Astrocyte (in vitro differentiated cells and primary cell): ENCODE measurements around the gene TTLL5. TPM values are rescaled to one million over a fixed set of nuclear protein-coding genes. Genes with fewer than 3 reads are reported as not detected.

Source experiments
- DNase-seq: peaks from one replicate; pipeline ENCODE4 v3.0.0-alpha.2; 2010; ENCODE audit warnings: low read depth
- FAIRE-seq: peaks from 2 replicates; lab custom pipeline; 2011; peaks lifted over from hg19 to GRCh38; lab: Jason Lieb, UNC
- H2AFZ ChIP-seq: 2 replicates; pipeline ENCODE4 v1.6.0; 2012; ENCODE audit warnings: low read depth, low read length, inconsistent platforms
- H3K27ac ChIP-seq: 2 replicates; pipeline ENCODE4 v1.5.1; 2011; ENCODE audit warnings: low read depth, low read length, inconsistent platforms
- H3K27me3 ChIP-seq: 2 replicates; pipeline ENCODE4 v1.6.0; 2011; ENCODE audit warnings: low read length, inconsistent platforms; ENCODE audit not compliant: insufficient read depth
- H3K36me3 ChIP-seq: 2 replicates; pipeline ENCODE4 v1.5.1; 2011; ENCODE audit warnings: low read length, inconsistent platforms; ENCODE audit not compliant: insufficient read depth
- H3K4me1 ChIP-seq: 2 replicates; pipeline ENCODE4 v1.5.1; 2011; ENCODE audit warnings: low read length, inconsistent platforms; ENCODE audit not compliant: insufficient read depth
- H3K4me2 ChIP-seq: 2 replicates; pipeline ENCODE4 v1.6.0; 2012; ENCODE audit warnings: low read length, inconsistent platforms
- H3K4me3 ChIP-seq: 2 replicates; pipeline ENCODE4 v1.5.1; 2011; ENCODE audit warnings: low read depth, mild to moderate bottlenecking, low read length, inconsistent platforms; ENCODE audit not compliant: insufficient read depth
- H3K79me2 ChIP-seq: 2 replicates; pipeline ENCODE4 v1.6.0; 2012; ENCODE audit warnings: mild to moderate bottlenecking, low read length, inconsistent platforms; ENCODE audit not compliant: insufficient read depth
- H3K9ac ChIP-seq: 2 replicates; pipeline ENCODE4 v1.6.0; 2012; ENCODE audit warnings: mild to moderate bottlenecking, low read length, inconsistent platforms
- H3K9me3 ChIP-seq: 2 replicates; pipeline ENCODE4 v1.5.1; 2012; ENCODE audit warnings: low read depth, mild to moderate bottlenecking, low read length, inconsistent platforms; ENCODE audit not compliant: insufficient read depth
- H4K20me1 ChIP-seq: 2 replicates; pipeline ENCODE4 v1.6.0; 2012; ENCODE audit warnings: low read length, inconsistent platforms; ENCODE audit not compliant: insufficient read depth
- H3K27ac Mint-ChIP-seq: one replicate; pipeline ENCODE4 v1.8.0; 2021; ENCODE audit warnings: mild to moderate bottlenecking, mixed read lengths; ENCODE audit not compliant: unreplicated experiment
- H3K27me3 Mint-ChIP-seq: one replicate; pipeline ENCODE4 v1.8.0; 2021; ENCODE audit warnings: low read depth, mixed read lengths; ENCODE audit not compliant: unreplicated experiment
- H3K36me3 Mint-ChIP-seq: one replicate; pipeline ENCODE4 v1.8.0; 2021; ENCODE audit warnings: low read depth, mixed read lengths; ENCODE audit not compliant: unreplicated experiment
- H3K4me1 Mint-ChIP-seq: one replicate; pipeline ENCODE4 v1.8.0; 2021; ENCODE audit warnings: low read depth, mixed read lengths; ENCODE audit not compliant: unreplicated experiment
- H3K4me3 Mint-ChIP-seq: one replicate; pipeline ENCODE4 v1.8.0; 2021; ENCODE audit warnings: mild to moderate bottlenecking, moderate library complexity, mixed read lengths; ENCODE audit not compliant: unreplicated experiment
- H3K9me3 Mint-ChIP-seq: one replicate; pipeline ENCODE4 v1.8.0; 2021; ENCODE audit warnings: mild to moderate bottlenecking, mixed read lengths; ENCODE audit not compliant: unreplicated experiment
- EZH2 ChIP-seq: IDR thresholded peaks from 2 replicates; pipeline ENCODE4 v1.6.1; 2012; ENCODE audit warnings: mild to moderate bottlenecking, low read length, inconsistent platforms; ENCODE audit not compliant: insufficient read depth
- total RNA-seq: library from RNA; stranded (reverse); gene quantifications from 2 replicates; pipeline ENCODE4 v1.2.1, GENCODE V29; 2021
- TF ChIP-seq, protein P1 (sequence below): IDR thresholded peaks from 2 replicates; pipeline ENCODE4 v1.5.1; 2011; ENCODE audit warnings: low read depth, mild to moderate bottlenecking, inconsistent platforms, low read length, moderate library complexity; ENCODE audit not compliant: insufficient read depth

TTLL5 gene
- total RNA-seq, 1 donor from 2014 or later, result 24.0 TPM

DNA sequence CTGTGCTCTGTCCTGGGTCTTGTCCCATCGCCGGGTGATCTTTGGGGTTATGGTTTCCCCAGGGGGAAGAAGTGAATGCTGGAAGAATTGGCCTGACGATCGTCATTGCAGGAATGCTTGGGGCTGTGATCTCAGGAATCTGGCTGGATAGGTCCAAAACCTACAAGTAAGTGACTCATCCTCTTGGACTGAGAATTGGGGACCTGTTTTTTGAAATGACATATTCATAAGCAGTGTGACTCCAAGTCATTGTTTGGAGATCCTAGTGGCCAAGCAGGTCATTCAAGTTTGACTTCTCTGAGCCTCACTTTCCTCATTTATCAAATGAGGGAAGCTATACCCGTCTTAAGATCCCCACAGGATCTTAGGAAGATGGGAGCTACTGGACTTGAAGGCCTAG is 26.2 kb upstream of the TTLL5 start:
- Histone ChIP-seq H2AFZ (no peak overlapping the region), H3K79me2 (no peaks in the 10 kb centered on the region), H3K4me3 (no peak overlapping the region), H3K27ac (no peak overlapping the region), H3K4me1 (peaks cover 3% of the 10 kb centered on the region), H3K9ac (no peak overlapping the region), H3K27me3 (peaks cover 5% of the 10 kb centered on the region), H3K36me3 (no peaks in the 10 kb centered on the region), H4K20me1 (no peaks in the 10 kb centered on the region), H3K9me3 (no peaks in the 10 kb centered on the region), H3K4me2 (no peak overlapping the region)
- TF ChIP-seq, protein P1, sequence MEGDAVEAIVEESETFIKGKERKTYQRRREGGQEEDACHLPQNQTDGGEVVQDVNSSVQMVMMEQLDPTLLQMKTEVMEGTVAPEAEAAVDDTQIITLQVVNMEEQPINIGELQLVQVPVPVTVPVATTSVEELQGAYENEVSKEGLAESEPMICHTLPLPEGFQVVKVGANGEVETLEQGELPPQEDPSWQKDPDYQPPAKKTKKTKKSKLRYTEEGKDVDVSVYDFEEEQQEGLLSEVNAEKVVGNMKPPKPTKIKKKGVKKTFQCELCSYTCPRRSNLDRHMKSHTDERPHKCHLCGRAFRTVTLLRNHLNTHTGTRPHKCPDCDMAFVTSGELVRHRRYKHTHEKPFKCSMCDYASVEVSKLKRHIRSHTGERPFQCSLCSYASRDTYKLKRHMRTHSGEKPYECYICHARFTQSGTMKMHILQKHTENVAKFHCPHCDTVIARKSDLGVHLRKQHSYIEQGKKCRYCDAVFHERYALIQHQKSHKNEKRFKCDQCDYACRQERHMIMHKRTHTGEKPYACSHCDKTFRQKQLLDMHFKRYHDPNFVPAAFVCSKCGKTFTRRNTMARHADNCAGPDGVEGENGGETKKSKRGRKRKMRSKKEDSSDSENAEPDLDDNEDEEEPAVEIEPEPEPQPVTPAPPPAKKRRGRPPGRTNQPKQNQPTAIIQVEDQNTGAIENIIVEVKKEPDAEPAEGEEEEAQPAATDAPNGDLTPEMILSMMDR, result no peak
- TF ChIP-seq EZH2, result no peak
- no peak for DNase-seq
- H3K36me3 Mint-ChIP-seq, result peaks cover 18% of the 10 kb centered on the region
- no peak for FAIRE-seq
- H3K27me3 Mint-ChIP-seq, result no peaks in the 10 kb centered on the region
- no peak overlapping the region for H3K27ac Mint-ChIP-seq
- H3K4me3 Mint-ChIP-seq, result no peak overlapping the region
- H3K4me1 Mint-ChIP-seq, result peaks cover 25% of the 10 kb centered on the region
- H3K9me3 Mint-ChIP-seq, result no peaks in the 10 kb centered on the region

DNA sequence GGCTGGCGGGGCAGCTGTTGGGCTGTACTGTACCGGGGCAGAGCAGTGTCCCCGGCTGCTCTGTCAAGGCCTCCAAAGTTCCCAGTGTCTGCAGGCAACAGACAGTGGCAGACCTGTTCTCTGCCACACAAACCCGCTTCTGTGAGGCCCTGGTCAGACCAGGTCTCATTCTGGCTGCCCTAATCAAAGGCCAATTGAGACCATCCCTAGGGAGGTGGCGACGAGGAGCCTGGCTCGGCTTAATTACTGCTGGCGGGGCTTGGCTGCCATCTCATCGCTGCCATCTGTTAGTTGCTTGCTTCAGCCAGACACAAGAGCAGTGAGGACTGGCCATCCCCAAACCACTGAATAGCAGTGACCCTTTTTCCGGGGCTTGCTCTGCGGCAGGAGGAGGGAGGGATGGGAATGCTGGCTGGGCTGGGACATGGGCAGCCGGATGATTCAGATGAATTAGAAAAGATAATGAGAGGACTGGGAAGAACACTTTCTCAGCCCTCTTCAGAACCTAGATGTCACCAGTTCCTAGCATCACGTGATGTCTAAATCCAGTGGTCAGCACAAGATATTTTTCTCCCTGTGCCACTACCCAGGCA is 24.9 kb upstream of the TTLL5 start:
- no peak for FAIRE-seq
- no peak overlapping the region for H3K9ac ChIP-seq
- Mint-ChIP-seq H3K36me3 (peaks cover 19% of the 10 kb centered on the region), H3K27me3 (no peaks in the 10 kb centered on the region), H3K4me1 (peaks cover 22% of the 10 kb centered on the region), H3K27ac (peak overlapping the region; percentile 78), H3K4me3 (peak overlapping the region; percentile 27), H3K9me3 (no peaks in the 10 kb centered on the region)
- H3K27me3 ChIP-seq, result peaks cover 5% of the 10 kb centered on the region
- peak; percentile 57 for DNase-seq
- H3K9me3 ChIP-seq, result no peaks in the 10 kb centered on the region
- H3K27ac ChIP-seq, result no peak overlapping the region
- TF ChIP-seq, protein P1, result no peak
- no peak for TF ChIP-seq EZH2
- no peak overlapping the region for H2AFZ ChIP-seq
- H3K36me3 ChIP-seq, result no peaks in the 10 kb centered on the region
- peak overlapping the region; percentile 9 for H3K4me2 ChIP-seq
- H3K4me3 ChIP-seq, result no peak overlapping the region
- no peaks in the 10 kb centered on the region for H4K20me1 ChIP-seq
- H3K4me1 ChIP-seq, result peaks cover 3% of the 10 kb centered on the region
- H3K79me2 ChIP-seq, result no peaks in the 10 kb centered on the region

DNA sequence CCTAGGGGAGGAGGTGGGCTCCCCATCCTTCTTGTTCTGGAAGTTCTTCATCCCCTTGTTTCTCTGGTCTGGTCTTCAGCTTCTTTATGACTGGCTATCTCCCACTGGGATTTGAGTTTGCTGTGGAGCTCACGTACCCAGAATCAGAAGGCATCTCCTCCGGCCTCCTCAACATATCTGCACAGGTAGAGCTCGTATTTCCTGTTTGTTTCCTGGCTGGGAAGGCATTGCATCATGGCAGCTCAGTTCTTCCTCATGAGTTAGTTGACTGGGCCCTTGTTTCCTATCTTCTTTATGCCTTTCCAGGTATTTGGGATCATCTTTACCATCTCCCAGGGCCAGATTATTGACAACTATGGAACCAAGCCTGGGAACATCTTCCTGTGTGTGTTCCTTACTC is 20.2 kb upstream of the TTLL5 start:
- Mint-ChIP-seq H3K4me3 (no peak overlapping the region), H3K36me3 (peaks cover 14% of the 10 kb centered on the region), H3K4me1 (peaks cover 19% of the 10 kb centered on the region), H3K27ac (no peak overlapping the region), H3K9me3 (no peaks in the 10 kb centered on the region), H3K27me3 (no peaks in the 10 kb centered on the region)
- no peak overlapping the region for H3K27ac ChIP-seq
- no peaks in the 10 kb centered on the region for H3K79me2 ChIP-seq
- no peak overlapping the region for H2AFZ ChIP-seq
- no peak overlapping the region for H3K4me3 ChIP-seq
- H3K4me2 ChIP-seq, result no peak overlapping the region
- no peaks in the 10 kb centered on the region for H3K36me3 ChIP-seq
- no peak for FAIRE-seq
- H3K9ac ChIP-seq, result no peak overlapping the region
- H3K9me3 ChIP-seq, result no peaks in the 10 kb centered on the region
- no peaks in the 10 kb centered on the region for H4K20me1 ChIP-seq
- DNase-seq, result no peak
- peaks cover 7% of the 10 kb centered on the region for H3K4me1 ChIP-seq
- TF ChIP-seq EZH2, result no peak
- no peaks in the 10 kb centered on the region for H3K27me3 ChIP-seq
